Anterior cingulate cortex (tissue), 58 donors: ENCODE measurements around the gene OXT.
"Not testable (repeated sequence)": the region's sequence is repeated elsewhere in the genome, so short reads cannot be mapped to it uniquely, and the experiment has no call there.

Source experiments
- DNase-seq, 58 donors: peaks; one replicate each; lab custom pipeline; 2025; lab: John Stamatoyannopoulos, UW

The OXT gene

DNA sequence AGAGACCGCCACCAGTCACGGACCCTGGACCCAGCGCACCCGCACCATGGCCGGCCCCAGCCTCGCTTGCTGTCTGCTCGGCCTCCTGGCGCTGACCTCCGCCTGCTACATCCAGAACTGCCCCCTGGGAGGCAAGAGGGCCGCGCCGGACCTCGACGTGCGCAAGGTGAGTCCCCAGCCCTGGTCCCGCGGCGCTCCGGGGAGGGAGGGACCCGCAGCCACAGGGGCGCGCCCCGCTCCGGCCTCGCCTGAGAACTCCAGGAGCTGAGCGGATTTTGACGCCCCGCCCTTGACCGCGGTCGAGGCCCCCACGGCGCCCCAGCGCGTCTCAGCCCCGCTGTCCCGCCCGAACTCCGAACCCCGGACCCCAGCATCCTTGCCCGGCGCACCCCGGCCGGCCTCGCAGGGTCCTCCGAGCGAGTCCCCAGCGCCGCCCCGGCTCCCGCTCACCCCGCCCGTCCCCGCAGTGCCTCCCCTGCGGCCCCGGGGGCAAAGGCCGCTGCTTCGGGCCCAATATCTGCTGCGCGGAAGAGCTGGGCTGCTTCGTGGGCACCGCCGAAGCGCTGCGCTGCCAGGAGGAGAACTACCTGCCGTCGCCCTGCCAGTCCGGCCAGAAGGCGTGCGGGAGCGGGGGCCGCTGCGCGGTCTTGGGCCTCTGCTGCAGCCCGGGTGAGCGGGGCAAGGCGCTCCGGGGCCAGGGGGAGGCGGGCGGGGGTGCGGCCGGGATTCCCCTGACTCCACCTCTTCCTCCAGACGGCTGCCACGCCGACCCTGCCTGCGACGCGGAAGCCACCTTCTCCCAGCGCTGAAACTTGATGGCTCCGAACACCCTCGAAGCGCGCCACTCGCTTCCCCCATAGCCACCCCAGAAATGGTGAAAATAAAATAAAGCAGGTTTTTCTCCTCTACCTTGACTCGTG is at the start of gene OXT:
TSS of gene OXT (plus strand) at position 11 of the 920 bp plus-strand sequence. CDS start at position 47, 36 bp downstream.
- DNase-seq, result no peak

DNA sequence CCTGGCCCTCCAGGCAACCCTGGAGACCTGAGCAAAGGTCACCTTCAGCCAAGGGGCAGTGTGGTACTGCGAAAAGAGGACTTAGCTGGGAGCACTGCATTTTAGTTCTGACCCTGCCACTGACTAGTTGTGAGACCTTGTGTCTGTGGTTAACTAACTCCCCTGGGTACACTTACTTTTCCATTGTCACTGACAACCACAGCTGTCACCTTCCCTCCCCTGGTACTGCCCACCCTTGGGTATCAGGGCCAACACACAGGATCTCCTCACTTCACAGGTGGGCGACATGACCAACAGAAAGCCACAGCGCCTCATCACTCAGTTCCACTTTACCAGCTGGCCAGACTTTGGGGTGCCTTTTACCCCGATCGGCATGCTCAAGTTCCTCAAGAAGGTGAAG is 49.6 kb upstream of the OXT start:
- no peak for DNase-seq

DNA sequence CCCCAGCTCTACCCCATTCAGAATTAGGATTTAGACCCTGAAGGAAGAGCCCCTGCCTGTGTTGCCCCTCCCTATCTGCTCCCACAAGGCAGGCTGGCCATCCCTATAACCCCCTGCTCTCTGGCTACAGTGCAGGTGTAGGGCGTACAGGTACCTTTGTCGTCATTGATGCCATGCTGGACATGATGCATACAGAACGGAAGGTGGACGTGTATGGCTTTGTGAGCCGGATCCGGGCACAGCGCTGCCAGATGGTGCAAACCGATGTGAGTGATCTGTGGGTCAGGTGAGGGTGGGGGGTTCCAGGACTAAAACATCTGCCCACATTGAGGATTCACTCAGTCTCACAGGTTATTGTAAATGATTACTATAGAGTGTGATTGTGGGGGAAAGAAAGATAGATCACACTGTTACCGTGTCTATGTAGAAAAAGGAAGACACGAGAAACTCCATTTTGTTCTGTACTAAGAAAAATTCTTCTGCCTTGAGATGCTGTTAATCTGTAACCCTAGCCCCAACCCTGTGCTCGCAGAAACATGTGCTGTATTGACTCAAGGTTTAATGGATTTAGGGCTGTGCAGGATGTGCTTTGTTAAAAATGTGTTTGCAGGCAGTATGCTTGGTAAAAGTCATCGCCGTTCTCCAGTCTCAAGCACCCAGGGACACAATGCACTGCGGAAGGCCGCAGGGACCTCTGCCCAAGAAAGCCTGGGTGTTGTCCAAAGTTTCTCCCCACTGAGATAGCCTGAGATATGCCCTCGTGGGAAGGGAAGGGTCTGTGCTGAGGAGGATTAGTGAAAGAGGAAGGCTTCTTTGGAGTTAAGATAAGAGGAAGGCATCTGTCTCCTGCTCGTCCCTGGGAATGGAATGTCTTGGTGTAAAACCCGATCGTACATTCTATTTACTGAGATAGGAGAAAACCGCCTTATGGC is 48.6 kb upstream of the OXT start:
- not testable (repeated sequence) for DNase-seq

GRCh38 chr20:3027987-3028386 is 43.4 kb upstream of the OXT start:
- DNase-seq, result no peak

GRCh38 chr20:3031524-3032147 is 39.8 kb upstream of the OXT start:
- no peak for DNase-seq

- peak in 6 of 58 donors; percentile 7 to 39 (median 22) for DNase-seq
These were observed 38.8 kb upstream of the OXT start for GRCh38 chr20:3032624-3033023.

- DNase-seq, result no peak
These were observed 33.8 kb upstream of the OXT start for GRCh38 chr20:3037654-3038053.

DNA sequence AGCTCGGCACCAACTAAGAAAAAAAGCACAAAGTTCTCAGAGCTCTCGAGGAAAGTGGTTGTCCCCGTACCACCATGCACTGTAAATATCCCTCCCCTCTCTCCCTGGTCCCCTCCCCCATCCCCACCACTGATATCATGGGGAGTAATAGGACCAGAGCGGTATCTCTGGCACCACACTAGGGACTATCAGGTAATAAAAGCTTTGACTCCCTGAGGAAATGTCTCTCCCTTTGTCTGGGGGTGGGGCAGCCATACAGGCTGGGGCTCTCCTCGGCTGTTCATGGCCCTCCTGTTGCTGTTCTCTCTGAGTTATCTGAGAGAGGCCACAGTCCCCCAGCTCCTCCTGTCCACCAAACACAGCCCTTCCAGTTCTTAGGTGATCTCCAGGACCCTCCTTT is 33.0 kb upstream of the OXT start:
- no peak for DNase-seq

DNA sequence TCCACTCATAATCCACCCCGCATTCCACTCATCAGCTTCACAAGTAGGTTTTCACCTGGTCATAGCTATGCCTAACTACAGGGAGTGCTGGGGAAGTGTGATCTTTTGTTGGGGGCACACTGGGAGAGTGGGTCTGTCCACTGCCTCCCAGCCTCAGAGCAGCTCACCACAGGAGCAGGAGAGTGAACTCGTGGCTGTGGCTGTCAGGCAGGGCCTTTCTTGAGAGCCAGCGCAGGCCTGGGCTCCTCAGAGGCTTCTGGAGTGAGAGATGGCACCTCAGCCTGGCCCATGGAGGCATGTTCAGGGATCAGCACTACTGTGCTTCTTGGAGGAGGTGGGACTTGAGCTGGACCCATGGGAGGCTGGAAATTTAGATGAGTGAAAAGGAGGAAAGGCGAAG is 32.0 kb upstream of the OXT start:
- no peak for DNase-seq

GRCh38 chr20:3040086-3040485 is 31.3 kb upstream of the OXT start:
- no peak for DNase-seq

DNA sequence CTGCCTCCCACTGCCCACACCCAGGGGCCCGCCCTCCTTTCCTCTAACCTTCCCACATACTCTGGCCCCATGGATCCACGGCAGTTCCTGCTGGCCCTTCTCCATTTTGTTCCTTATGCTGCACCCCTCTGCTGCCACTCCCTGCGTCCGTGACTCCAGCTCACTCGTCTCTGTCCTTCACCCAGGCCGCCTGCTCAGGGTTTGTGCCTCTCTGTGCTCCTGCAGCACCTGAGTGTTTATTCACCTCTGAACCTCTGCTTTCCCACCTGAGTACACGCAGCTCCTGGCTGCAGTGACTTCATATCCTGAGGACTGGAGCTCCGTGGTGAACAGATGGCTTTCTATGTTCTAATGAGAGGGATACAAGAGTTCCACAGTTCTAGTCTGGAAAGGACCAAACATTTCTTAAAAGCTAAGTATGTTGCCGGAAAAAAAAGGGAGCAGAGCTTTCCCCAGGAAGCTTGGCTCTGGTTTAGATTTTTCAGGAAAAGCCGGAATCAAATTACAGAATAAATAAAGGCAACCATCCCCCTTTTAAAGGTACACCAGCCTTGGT is 29.5 kb upstream of the OXT start:
- DNase-seq, result peak in 1 of 58 donors; percentile 26

DNA sequence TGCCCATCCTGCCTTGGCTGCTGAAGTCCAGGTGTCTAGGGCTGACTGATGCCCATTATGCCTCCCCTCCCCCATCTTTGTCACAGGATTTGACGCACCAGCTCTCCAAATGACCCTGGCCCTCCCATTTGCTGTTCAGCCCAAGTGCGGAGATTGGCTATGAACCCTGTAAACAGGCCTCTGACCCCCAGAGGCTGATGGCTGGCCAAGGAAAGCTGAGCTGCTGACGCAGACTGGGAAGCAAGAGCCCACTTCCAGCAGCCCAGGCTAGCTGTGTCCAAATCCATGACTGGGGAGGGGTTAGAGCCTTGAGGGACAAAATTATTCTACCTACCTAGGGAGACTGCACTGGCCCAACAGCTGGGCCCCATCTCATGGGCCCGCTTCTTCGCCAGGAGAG is 28.8 kb upstream of the OXT start:
- DNase-seq, result peak in 4 of 58 donors; percentile 15 to 23 (median 18)

DNA sequence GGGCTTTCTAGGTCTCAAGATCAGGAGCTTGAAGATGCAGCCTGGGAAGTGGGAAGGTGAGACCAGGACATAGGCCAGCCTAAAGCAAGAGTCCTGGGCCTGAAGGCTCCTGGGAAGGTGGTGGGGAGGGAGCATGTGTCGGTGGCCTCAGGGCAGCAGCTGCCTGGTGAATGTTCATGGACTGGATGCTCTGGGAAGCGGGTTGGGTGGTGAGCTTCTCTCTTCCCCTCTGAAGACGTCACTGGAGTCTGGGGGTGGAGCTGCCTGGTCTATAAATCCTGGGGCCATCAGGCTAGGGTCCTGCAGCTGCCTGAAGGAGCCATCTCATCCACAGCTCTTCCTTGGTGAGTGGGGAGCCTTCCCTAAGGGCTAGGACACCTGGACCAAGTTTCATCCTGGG is 28.1 kb upstream of the OXT start, which contains the start of gene GNRH2:
TSS of gene GNRH2 (plus strand) at position 301 of the 400 bp plus-strand sequence. CDS start 793 bp downstream, outside the sequence.
- DNase-seq, result no peak

DNA sequence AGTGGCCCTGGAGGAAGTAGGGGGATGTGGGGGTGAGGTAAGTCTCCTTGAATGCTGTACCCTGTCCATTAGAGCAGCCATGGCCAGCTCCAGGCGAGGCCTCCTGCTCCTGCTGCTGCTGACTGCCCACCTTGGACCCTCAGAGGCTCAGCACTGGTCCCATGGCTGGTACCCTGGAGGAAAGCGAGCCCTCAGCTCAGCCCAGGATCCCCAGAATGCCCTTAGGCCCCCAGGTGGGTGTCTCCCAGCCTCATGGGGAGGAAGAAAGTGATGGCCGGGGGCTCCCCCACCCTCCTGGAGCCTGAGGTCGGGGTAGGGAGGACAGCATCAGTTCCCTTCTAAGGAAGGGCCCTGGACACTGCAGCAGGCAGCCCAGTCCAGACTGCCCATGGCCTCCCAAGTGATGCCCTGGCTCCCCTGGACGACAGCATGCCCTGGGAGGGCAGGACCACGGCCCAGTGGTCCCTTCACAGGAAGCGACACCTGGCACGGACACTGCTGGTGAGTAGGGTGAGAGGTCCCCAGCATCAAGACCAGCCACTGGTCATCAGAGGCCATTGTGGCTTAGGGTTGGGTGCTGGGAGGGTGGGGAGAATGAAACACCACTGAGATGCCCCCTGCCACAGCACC is 27.0 kb upstream of the OXT start:
- no peak for DNase-seq

GRCh38 chr20:3045042-3045815 is 26.2 kb upstream of the OXT start:
- peak in 39 of 58 donors; percentile 60 to 94 (median 85) for DNase-seq

DNA sequence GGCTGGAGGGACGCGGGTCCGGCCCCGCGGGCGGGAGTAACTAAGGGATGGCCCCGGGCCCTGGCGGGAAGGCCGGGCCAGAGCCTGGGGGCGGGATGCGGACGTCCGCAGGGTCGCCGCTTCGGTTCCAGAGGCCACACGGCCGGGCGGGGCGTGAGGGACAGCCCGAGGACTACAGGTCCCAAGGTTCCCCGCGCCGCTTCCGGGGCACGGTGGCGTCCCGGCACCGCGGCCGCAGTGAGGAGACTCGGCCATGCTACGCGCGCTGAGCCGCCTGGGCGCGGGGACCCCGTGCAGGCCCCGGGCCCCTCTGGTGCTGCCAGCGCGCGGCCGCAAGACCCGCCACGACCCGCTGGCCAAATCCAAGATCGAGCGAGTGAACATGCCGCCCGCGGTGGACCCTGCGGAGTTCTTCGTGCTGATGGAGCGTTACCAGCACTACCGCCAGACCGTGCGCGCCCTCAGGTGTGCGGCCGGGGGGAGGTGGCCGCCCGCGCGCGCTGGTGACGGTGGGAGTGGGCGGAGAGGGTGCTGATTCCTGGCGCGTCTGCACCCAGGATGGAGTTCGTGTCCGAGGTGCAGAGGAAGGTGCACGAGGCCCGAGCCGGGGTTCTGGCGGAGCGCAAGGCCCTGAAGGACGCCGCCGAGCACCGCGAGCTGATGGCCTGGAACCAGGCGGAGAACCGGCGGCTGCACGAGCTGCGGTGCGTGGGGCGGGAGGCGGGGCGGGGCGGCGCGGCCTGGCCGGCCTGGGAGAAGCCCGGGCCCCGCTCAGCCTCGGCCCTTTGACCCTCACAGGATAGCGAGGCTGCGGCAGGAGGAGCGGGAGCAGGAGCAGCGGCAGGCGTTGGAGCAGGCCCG is 25.4 kb upstream of the OXT start, which contains the start of gene MRPS26:
TSS of gene MRPS26 (plus strand) at position 237 of the 861 bp plus-strand sequence. CDS start at position 254, 17 bp downstream.
- DNase-seq, result peak; percentile 35 to 94 (median 84)

GRCh38 chr20:3046677-3047462 is 24.6 kb upstream of the OXT start:
- peak in 8 of 58 donors; percentile 24 to 48 (median 36) for DNase-seq
